Thymus (tissue), 11 donors: ENCODE measurements around the gene CD109. TPM values are rescaled to one million over a fixed set of nuclear protein-coding genes. Genes with fewer than 3 reads are reported as not detected.

ENCODE experiments used
- DNase-seq, 9 donors: peaks; one replicate each; pipeline ENCODE4 v3.0.0-alpha.2; 2013; ENCODE audit warnings: low spot score in 9 of 9, low read depth in 6 of 9, missing footprints in 1 of 9
- H3K27ac ChIP-seq, 2 donors: one replicate each; pipeline ENCODE4 v1.5.1; 2013; ENCODE audit warnings: control low read depth in 1 of 2, low read depth in 1 of 2, low read length in 1 of 2, mild to moderate bottlenecking in 1 of 2, moderate library complexity in 1 of 2
- H3K27me3 ChIP-seq, 2 donors: one replicate each; pipeline ENCODE4 v1.5.1; 2013; ENCODE audit warnings: low read length in 1 of 2; ENCODE audit not compliant: control insufficient read depth in 2 of 2, insufficient read depth in 1 of 2
- H3K36me3 ChIP-seq, 2 donors: one replicate each; pipeline ENCODE4 v1.5.1; 2013; ENCODE audit warnings: low read length in 1 of 2, mild to moderate bottlenecking in 1 of 2, moderate library complexity in 1 of 2; ENCODE audit not compliant: control insufficient read depth in 2 of 2, insufficient read depth in 2 of 2
- H3K4me1 ChIP-seq, 2 donors: one replicate each; pipeline ENCODE4 v1.5.1; 2013; ENCODE audit warnings: low read length in 2 of 2; ENCODE audit not compliant: control insufficient read depth in 2 of 2, insufficient read depth in 2 of 2
- H3K4me3 ChIP-seq, 2 donors: one replicate each; pipeline ENCODE4 v1.5.1; 2013; ENCODE audit warnings: low read length in 2 of 2, control low read depth in 1 of 2, mild to moderate bottlenecking in 1 of 2
- H3K9me3 ChIP-seq, 2 donors: one replicate each; pipeline ENCODE4 v1.5.1; 2013; ENCODE audit warnings: low read length in 1 of 2, mild to moderate bottlenecking in 1 of 2; ENCODE audit not compliant: control insufficient read depth in 2 of 2, insufficient read depth in 1 of 2
- WGBS: extraction: QIAGEN DNeasy Blood & Tissue Kit; methylation state at CpG from one replicate; pipeline ENCODE4 v1.1.7; 2013; 5-methylcytosine and 5-hydroxymethylcytosine counted together
- polyA plus RNA-seq: library from polyadenylated mRNA; stranded (reverse); fragments of 200-250 nt; gene quantifications from one replicate; pipeline ENCODE4 v1.2.3, GENCODE V29; 2013
- total RNA-seq: library from RNA; stranded (reverse); fragments of 120-200 nt; gene quantifications from one replicate; pipeline ENCODE4 v1.2.4, GENCODE V29; 2013
- donor health status: healthy.

Gene CD109
- total and polyA plus RNA-seq, 2 donors = 1.5 to 5.0 TPM

DNA sequence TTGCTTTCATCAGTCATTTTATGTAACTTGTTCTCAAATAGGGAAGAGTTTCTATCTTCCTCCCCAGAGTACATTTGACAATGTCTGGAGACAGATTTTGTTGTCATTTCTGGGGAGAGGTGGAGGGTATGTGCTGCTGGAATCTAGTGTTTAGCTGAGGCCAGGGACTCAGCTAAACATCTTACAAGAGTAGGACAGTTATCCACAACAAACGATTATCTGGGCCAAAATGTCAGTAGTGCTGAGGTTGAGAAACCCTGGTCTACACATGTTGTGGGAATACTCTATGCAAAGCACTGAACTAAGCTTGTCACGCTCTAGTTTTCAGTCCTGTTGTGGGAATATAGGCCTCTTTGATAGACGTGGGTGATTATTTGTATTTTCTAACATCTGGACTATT is 171.4 kb downstream of the CD109 start:
- DNase-seq = no peak
- Histone ChIP-seq H3K4me1 (no peaks in the 10 kb centered on the region), H3K9me3 (no peaks in the 10 kb centered on the region), H3K27ac (no peak overlapping the region), H3K4me3 (no peak overlapping the region), H3K36me3 (no peaks in the 10 kb centered on the region), H3K27me3 (no peaks in the 10 kb centered on the region)
- 94% methylated on average over 3 of the region's 3 CpGs for WGBS

DNA sequence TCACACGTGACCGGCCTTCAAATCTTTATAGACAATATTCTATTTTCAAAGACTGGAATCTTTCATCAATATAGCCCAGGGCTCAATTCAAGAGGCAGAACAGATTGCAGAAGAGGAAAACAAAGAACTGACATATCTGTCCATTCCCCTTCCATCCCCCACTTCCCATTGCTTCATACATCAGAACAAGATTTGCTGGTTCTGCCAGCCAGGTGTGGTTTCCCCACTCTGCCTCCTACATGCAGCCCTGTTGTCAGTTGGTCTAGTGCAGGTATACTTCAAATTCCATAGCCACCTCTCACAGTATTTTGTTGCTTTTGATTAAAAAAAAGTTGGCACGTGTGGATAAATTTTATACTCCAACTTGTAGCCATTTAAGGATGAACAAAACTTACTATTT is 174.9 kb downstream of the CD109 start:
- H3K4me1 ChIP-seq = no peaks in the 10 kb centered on the region
- DNase-seq = no peak
- no peaks in the 10 kb centered on the region for H3K27me3 ChIP-seq
- WGBS = 96% methylated on average over 3 of the region's 3 CpGs
- no peaks in the 10 kb centered on the region for H3K9me3 ChIP-seq
- H3K4me3 ChIP-seq = no peak overlapping the region
- H3K36me3 ChIP-seq = no peaks in the 10 kb centered on the region
- no peak overlapping the region for H3K27ac ChIP-seq

DNA sequence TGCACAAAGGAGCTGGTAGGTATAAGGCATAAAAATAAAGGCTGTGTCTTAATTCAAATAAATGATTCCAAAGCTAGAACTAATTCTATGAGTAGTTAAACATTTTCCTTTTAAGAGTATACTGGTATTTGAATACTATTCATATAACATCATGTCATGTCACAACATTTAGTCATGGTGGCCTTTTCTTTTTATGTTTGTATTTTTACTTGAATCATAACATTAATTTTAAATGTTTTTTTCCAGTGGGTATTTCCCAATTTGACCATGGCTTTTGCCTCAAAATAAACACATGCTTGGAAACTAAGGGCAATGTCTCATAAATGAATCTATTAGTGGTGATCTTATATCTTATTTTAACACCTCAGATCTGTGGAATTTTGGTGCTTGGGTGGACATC is 177.1 kb downstream of the CD109 start:
- Histone ChIP-seq H3K27me3 (no peaks in the 10 kb centered on the region), H3K27ac (no peak overlapping the region), H3K36me3 (no peaks in the 10 kb centered on the region), H3K4me3 (no peak overlapping the region), H3K9me3 (no peaks in the 10 kb centered on the region), H3K4me1 (no peaks in the 10 kb centered on the region)
- DNase-seq = no peak

Other genes starting within 250 kb of the CD109 start
- gene CGAS, start 243.9 kb upstream of the CD109 start, total RNA-seq = 6.1 TPM
- gene CGAS, start 243.9 kb upstream of the CD109 start, polyA plus RNA-seq = 4.7 TPM
- gene MTO1, start 234.5 kb upstream of the CD109 start, total RNA-seq = 25.1 TPM
- 27.2 TPM for gene MTO1, start 234.5 kb upstream of the CD109 start, polyA plus RNA-seq
- gene EEF1A1, start 175.2 kb upstream of the CD109 start, total RNA-seq = 18,464 TPM
- gene EEF1A1, start 175.2 kb upstream of the CD109 start, polyA plus RNA-seq = 12,119 TPM
- gene SLC17A5, start 42.2 kb upstream of the CD109 start, total RNA-seq = 5.4 TPM
- 4.7 TPM for gene SLC17A5, start 42.2 kb upstream of the CD109 start, polyA plus RNA-seq